Breast epithelium (tissue), 3 donors: ENCODE results near the gene MBP.

Experiments
- CTCF ChIP-seq, 3 donors: fragments of 450-650 bp; IDR thresholded peaks; one replicate each; pipeline ENCODE4 v1.5.1; 2016 to 2017; ENCODE audit warnings: antibody characterized with exemption in 3 of 3, mild to moderate bottlenecking in 3 of 3, moderate library complexity in 3 of 3
- POLR2A ChIP-seq: fragments of 450-650 bp; IDR thresholded peaks from one replicate; pipeline ENCODE4 v1.6.1; 2016; ENCODE audit warnings: antibody characterized with exemption, mild to moderate bottlenecking, moderate library complexity
- POLR2AphosphoS5 ChIP-seq, 3 donors: sonication (generic); formaldehyde crosslinking; IDR thresholded peaks; one replicate each; pipeline ENCODE4 v1.6.1; 2017; ENCODE audit warnings: antibody characterized with exemption in 3 of 3

DNA sequence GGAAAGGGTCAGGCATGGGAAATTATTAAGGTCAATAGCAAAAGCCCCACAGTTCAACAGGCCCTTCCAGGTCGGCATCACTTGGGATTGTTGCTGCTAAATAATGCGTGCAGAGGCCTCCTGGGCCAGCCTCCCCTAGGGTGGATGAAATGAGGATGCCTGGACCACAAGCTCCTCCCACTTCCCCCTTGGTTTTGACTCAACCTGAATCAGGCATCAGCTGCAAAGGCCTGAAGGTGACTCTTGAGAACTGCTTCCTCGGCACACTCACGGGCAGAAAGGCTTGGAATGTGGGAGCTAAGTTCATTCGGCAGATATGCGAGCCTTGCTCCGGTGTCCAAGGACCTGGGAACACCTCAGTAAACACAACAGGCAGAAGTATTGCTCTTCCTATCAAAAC, 69.3 kb downstream of the MBP start:
- TF ChIP-seq CTCF (IDR thresholded peaks at IDR 0.05) (no peak), POLR2A (no peak), POLR2AphosphoS5 (IDR thresholded peaks at IDR 0.05) (no peak)
